GM12878 (cell line): Measurements from ENCODE around the gene UBL4B. TPM values are rescaled to one million over a fixed set of nuclear protein-coding genes. Genes with fewer than 3 reads are reported as not detected.

Source experiments
- ATAC-seq: fragments of 200-7000 bp; cut with Tn5 transposase; 3 replicates; pipeline ENCODE4 v1.9.1; 2020; ENCODE audit warnings: mild to moderate bottlenecking, moderate library complexity
- BruUV-seq: library from RNA; stranded (reverse); fragments of 400-500 nt; replicated peaks from 2 replicates; lab custom pipeline; 2021; lab: Mats Ljungman, UMichigan
- CTCF ChIA-PET: fragments of 300-600 bp; sonication (Branson Sonifier 250); formaldehyde crosslinking; extraction: SDS; loops from one replicate; lab custom pipeline; 2021; ENCODE audit warnings: inconsistent platforms; lab: Yijun Ruan, JAX
- POLR2A ChIA-PET: fragments of 350-600 bp; formaldehyde crosslinking; extraction: SDS; loops from one replicate; lab custom pipeline; 2021; ENCODE audit warnings: inconsistent platforms; lab: Charles Lee
- RAD21 ChIA-PET: fragments of 300-600 bp; sonication (Branson Sonifier 250); formaldehyde crosslinking; loops from one replicate; lab custom pipeline; 2023; ENCODE audit warnings: antibody characterized with exemption; ENCODE audit not compliant: unreplicated experiment; lab: Charles Lee
- SMC1A ChIA-PET: fragments of 300-600 bp; sonication (Branson Sonifier 250); formaldehyde crosslinking; loops from one replicate; lab custom pipeline; 2023; ENCODE audit not compliant: unreplicated experiment, uncharacterized antibody; lab: Charles Lee
- DNase-seq: peaks from one replicate; pipeline ENCODE4 v3.0.0-alpha.2; 2011; ENCODE audit warnings: low read depth, low spot score
- FAIRE-seq: peaks from 3 replicates; lab custom pipeline; 2011; peaks lifted over from hg19 to GRCh38; lab: Jason Lieb, UNC
- H2AFZ ChIP-seq: 2 replicates; pipeline ENCODE4 v1.6.0; 2011; ENCODE audit warnings: low read depth, low read length, control low read depth; ENCODE audit not compliant: control insufficient read depth
- H3K27ac ChIP-seq: 2 replicates; pipeline ENCODE4 v1.5.1; 2011; ENCODE audit warnings: control low read depth; ENCODE audit not compliant: control insufficient read depth, insufficient read depth
- H3K27me3 ChIP-seq, 2 experiments: replicated peaks in 1 of 2; 2 replicates each; pipeline versions ENCODE4 v1.6.0 to v1.6.1; 2011; ENCODE audit warnings: low read length in 1 of 2; ENCODE audit not compliant: control insufficient read depth in 2 of 2, insufficient read depth in 2 of 2
- H3K36me3 ChIP-seq, 2 experiments: 2 replicates each; pipeline ENCODE4 v1.5.1; 2011; ENCODE audit warnings: low read length in 1 of 2; ENCODE audit not compliant: control insufficient read depth in 2 of 2, insufficient read depth in 2 of 2
- H3K4me1 ChIP-seq: 2 replicates; pipeline ENCODE4 v1.6.1; 2011; ENCODE audit warnings: mild to moderate bottlenecking, low read length, moderate library complexity, mixed read lengths; ENCODE audit not compliant: control insufficient read depth, insufficient read depth
- H3K4me2 ChIP-seq: 2 replicates; pipeline ENCODE4 v1.6.0; 2011; ENCODE audit warnings: control low read depth; ENCODE audit not compliant: control insufficient read depth, insufficient read depth
- H3K4me3 ChIP-seq: fragments of 200-600 bp; sonication (generic); 2 replicates; pipeline ENCODE4 v1.5.1; 2016
- H3K79me2 ChIP-seq: 2 replicates; pipeline ENCODE4 v1.6.0; 2011; ENCODE audit warnings: low read length; ENCODE audit not compliant: control insufficient read depth, insufficient read depth
- H3K9ac ChIP-seq: 2 replicates; pipeline ENCODE4 v1.8.0; 2011; ENCODE audit warnings: low read length, control low read depth, mixed read lengths; ENCODE audit not compliant: control insufficient read depth, insufficient read depth
- H3K9me3 ChIP-seq: replicated peaks from 3 replicates; pipeline ENCODE4 v1.5.1; 2011; ENCODE audit warnings: mild to moderate bottlenecking, low read length; ENCODE audit not compliant: control insufficient read depth, insufficient read depth
- H4K20me1 ChIP-seq: 2 replicates; pipeline ENCODE4 v1.6.0; 2011; ENCODE audit not compliant: control insufficient read depth, insufficient read depth
- EGR1 ChIP-seq, 2 experiments: IDR thresholded peaks; 1 replicate in 1 of 2; 2 replicates in 1 of 2; pipeline ENCODE4 v1.6.1; 2011 to 2012; ENCODE audit warnings: low read depth in 2 of 2, low read length in 2 of 2, borderline replicate concordance in 1 of 2, mild to moderate bottlenecking in 1 of 2, moderate library complexity in 1 of 2
- IRF4 ChIP-seq: IDR thresholded peaks from 2 replicates; pipeline ENCODE4 v1.6.1; 2011; ENCODE audit warnings: low read depth, low read length
- NFYA ChIP-seq: IDR thresholded peaks from 2 replicates; pipeline ENCODE4 v1.6.1; 2011; ENCODE audit warnings: low read depth, mild to moderate bottlenecking, low read length, improper control_type of control experiment, borderline replicate concordance
- SIN3A ChIP-seq: IDR thresholded peaks from 2 replicates; pipeline ENCODE4 v1.6.1; 2012; ENCODE audit warnings: low read depth, low read length, improper control_type of control experiment
- WGBS: methylation state at CpG from one replicate; pipeline ENCODE4 v1.1.6; 2016; ENCODE audit warnings: low lambda C conversion rate; ENCODE audit not compliant: insufficient replicate concordance, insufficient coverage; ENCODE audit errors: missing lambda C conversion rate; 5-methylcytosine and 5-hydroxymethylcytosine counted together
- in situ Hi-C: fragments of 300-500 bp; cut with MboI; formaldehyde crosslinking; loops from 9 replicates; pipeline ENCODE4 v1.14.3; 2018; ENCODE audit warnings: mixed read lengths
- intact Hi-C: fragments of 100-400 bp; cut with micrococcal nuclease; formaldehyde crosslinking; loops from one replicate; pipeline ENCODE4 v1.14.2; 2022; ENCODE audit not compliant: unreplicated experiment
- polyA plus RNA-seq, 11 experiments: library from polyadenylated mRNA; depleted of rRNA in 4 of 11; unstranded in 6 of 11; stranded (reverse) in 5 of 11; fragments of >200 nt; fragmentation: Nextera tagmentation in 4 of 11; fragmentation: Illumina TruSeq in 1 of 11; extraction: Ambion mirVana in 4 of 11; extraction: Trizol in 1 of 11; gene quantifications; 1 replicate in 1 of 11; 2 replicates in 10 of 11; pipeline versions ENCODE4 v1.2.1 to v1.2.3, GENCODE V29; 2011 to 2016; ENCODE audit warnings: inconsistent platforms in 2 of 11, missing spikeins in 2 of 11, low read depth in 1 of 11
- total RNA-seq, 4 experiments: library from RNA; depleted of rRNA in 3 of 4; stranded (reverse); fragments of >200 nt in 3 of 4; fragmentation: Illumina TruSeq in 1 of 4; extraction: Trizol in 1 of 4; gene quantifications; 2 replicates each; pipeline versions ENCODE4 v1.2.1 to v1.2.3, GENCODE V29; 2013 to 2021
- TF ChIP-seq, protein P1 (sequence below): fragments of 450-650 bp; IDR thresholded peaks from 2 replicates; pipeline ENCODE4 v1.6.1; 2017; ENCODE audit warnings: mild to moderate bottlenecking
- TF ChIP-seq, protein P2 (sequence below): IDR thresholded peaks from 2 replicates; pipeline ENCODE4 v1.6.1; 2011; ENCODE audit warnings: mild to moderate bottlenecking, low read depth, low read length, moderate library complexity; ENCODE audit not compliant: insufficient replicate concordance
- TF ChIP-seq, protein P3 (sequence below): fragments of 150-350 bp; IDR thresholded peaks from 2 replicates; pipeline ENCODE4 v1.6.1; 2016; ENCODE audit warnings: low read depth, low read length

UBL4B gene
- total and polyA plus RNA-seq, 10 of the 15 experiments (the other 5 are each of a cell fraction or from before 2014, with no cell fraction given), result 0.06 to 0.15 TPM; not detected in 8

DNA sequence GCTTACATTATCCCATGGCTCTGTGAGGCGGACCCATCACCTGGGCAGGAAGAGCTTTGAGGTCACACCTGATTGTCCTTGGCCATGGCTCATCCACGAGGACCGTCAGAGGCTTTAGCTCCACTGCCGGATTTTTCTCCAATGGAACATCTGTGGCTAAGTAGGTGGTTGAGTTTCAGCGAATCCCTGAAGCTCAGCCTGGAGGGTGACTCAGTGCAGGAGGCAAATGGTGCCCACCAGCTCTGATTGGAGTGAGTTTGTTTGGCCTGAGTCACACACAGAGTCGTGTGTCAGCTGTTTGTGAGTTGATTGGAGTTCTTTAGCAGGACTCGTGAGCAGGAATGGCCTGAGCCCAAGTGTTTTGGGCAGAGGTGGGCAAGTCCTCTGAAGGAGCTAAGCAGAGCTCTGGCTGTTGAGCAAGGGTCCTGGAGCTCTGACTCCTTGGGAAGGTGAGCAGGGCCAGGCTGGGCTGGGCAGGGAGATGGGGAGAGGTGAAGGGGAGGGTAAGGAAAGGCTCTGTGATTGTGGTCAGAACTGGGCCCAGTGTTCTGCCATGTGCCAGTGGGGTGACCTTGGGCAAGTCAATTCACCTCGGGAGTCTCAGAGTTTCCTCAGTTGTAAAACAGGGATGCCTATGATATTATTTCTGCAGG is 40.0 kb downstream of the UBL4B start:
- Histone ChIP-seq H4K20me1 (no peaks in the 10 kb centered on the region), H3K36me3 (no peaks in the 10 kb centered on the region), H3K27ac (no peak overlapping the region), H3K4me1 (no peaks in the 10 kb centered on the region), H3K4me3 (no peak overlapping the region), H3K27me3 (peaks cover 5 to 12% of the 10 kb centered on the region in 2 experiments; a peak in 3 of 4 replicates), H3K79me2 (no peaks in the 10 kb centered on the region), H3K9me3 (no peaks in the 10 kb centered on the region), H3K9ac (no peak overlapping the region), H3K4me2 (no peak overlapping the region), H2AFZ (no peak overlapping the region)
- SMC1A ChIA-PET, result interaction anchor here (0.6 kb wide), 1 partner anchor 200 kb away, joined by 3 read pairs; no protein-coding TSS in a partner anchor
- no peak for ATAC-seq
- POLR2A ChIA-PET, result no interaction called here
- BruUV-seq, result no TSS peak
- intact Hi-C loops (no loop called here), in situ Hi-C loops (no loop called here)
- RAD21 ChIA-PET, result no interaction called here
- TF ChIP-seq EGR1 (IDR thresholded peaks at IDR 0.05; ENCODE audit: borderline replicate concordance in 1 of 2, low read depth in 2 of 2, low read length in 2 of 2) (no peak), SIN3A (no peak), IRF4 (no peak), NFYA (no peak)
- TF ChIP-seq, protein P1, sequence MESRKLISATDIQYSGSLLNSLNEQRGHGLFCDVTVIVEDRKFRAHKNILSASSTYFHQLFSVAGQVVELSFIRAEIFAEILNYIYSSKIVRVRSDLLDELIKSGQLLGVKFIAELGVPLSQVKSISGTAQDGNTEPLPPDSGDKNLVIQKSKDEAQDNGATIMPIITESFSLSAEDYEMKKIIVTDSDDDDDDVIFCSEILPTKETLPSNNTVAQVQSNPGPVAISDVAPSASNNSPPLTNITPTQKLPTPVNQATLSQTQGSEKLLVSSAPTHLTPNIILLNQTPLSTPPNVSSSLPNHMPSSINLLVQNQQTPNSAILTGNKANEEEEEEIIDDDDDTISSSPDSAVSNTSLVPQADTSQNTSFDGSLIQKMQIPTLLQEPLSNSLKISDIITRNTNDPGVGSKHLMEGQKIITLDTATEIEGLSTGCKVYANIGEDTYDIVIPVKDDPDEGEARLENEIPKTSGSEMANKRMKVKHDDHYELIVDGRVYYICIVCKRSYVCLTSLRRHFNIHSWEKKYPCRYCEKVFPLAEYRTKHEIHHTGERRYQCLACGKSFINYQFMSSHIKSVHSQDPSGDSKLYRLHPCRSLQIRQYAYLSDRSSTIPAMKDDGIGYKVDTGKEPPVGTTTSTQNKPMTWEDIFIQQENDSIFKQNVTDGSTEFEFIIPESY, result no peak
- TF ChIP-seq, protein P2, sequence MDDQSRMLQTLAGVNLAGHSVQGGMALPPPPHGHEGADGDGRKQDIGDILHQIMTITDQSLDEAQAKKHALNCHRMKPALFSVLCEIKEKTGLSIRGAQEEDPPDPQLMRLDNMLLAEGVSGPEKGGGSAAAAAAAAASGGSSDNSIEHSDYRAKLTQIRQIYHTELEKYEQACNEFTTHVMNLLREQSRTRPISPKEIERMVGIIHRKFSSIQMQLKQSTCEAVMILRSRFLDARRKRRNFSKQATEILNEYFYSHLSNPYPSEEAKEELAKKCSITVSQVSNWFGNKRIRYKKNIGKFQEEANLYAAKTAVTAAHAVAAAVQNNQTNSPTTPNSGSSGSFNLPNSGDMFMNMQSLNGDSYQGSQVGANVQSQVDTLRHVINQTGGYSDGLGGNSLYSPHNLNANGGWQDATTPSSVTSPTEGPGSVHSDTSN, result no peak
- TF ChIP-seq, protein P3, sequence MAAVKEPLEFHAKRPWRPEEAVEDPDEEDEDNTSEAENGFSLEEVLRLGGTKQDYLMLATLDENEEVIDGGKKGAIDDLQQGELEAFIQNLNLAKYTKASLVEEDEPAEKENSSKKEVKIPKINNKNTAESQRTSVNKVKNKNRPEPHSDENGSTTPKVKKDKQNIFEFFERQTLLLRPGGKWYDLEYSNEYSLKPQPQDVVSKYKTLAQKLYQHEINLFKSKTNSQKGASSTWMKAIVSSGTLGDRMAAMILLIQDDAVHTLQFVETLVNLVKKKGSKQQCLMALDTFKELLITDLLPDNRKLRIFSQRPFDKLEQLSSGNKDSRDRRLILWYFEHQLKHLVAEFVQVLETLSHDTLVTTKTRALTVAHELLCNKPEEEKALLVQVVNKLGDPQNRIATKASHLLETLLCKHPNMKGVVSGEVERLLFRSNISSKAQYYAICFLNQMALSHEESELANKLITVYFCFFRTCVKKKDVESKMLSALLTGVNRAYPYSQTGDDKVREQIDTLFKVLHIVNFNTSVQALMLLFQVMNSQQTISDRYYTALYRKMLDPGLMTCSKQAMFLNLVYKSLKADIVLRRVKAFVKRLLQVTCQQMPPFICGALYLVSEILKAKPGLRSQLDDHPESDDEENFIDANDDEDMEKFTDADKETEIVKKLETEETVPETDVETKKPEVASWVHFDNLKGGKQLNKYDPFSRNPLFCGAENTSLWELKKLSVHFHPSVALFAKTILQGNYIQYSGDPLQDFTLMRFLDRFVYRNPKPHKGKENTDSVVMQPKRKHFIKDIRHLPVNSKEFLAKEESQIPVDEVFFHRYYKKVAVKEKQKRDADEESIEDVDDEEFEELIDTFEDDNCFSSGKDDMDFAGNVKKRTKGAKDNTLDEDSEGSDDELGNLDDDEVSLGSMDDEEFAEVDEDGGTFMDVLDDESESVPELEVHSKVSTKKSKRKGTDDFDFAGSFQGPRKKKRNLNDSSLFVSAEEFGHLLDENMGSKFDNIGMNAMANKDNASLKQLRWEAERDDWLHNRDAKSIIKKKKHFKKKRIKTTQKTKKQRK, result no peak
- no peak for DNase-seq
- CTCF ChIA-PET, result no interaction called here
- FAIRE-seq, result no peak
- 7% methylated on average over 8 of the region's 8 CpGs for WGBS
